Thyroid gland (tissue), 4 donors: ENCODE measurements around the gene FOXP1. TPM values are rescaled to one million over a fixed set of nuclear protein-coding genes. Genes with fewer than 3 reads are reported as not detected.

Experiments
- DNase-seq, 2 donors: peaks; one replicate each; pipeline ENCODE4 v3.0.0-alpha.2; 2019
- H3K27ac ChIP-seq, 3 donors: fragments of 200-600 bp; sonication (generic); 1 replicate in 2 of 3; 2 replicates in 1 of 3; pipeline ENCODE4 v1.5.1; 2016 to 2019; ENCODE audit warnings: mild to moderate bottlenecking in 1 of 3, moderate library complexity in 1 of 3
- H3K27me3 ChIP-seq: fragments of 200-600 bp; sonication (generic); one replicate; pipeline ENCODE4 v1.5.1; 2019
- H3K36me3 ChIP-seq, 2 donors: fragments of 200-600 bp; sonication (generic); one replicate each; pipeline ENCODE4 v1.5.1; 2016 to 2019
- H3K4me1 ChIP-seq, 2 donors: fragments of 200-600 bp; sonication (generic); one replicate each; pipeline ENCODE4 v1.5.1; 2017 to 2019
- H3K4me3 ChIP-seq, 3 donors: fragments of 200-600 bp; sonication (generic); replicated peaks in 1 of 3; 1 replicate in 2 of 3; 2 replicates in 1 of 3; pipeline ENCODE4 v1.5.1; 2016; ENCODE audit warnings: mild to moderate bottlenecking in 1 of 3
- H3K9me3 ChIP-seq: fragments of 200-600 bp; sonication (generic); one replicate; pipeline ENCODE4 v1.5.1; 2017
- POLR2A ChIP-seq, 2 donors: fragments of 450-650 bp; IDR thresholded peaks; one replicate each; pipeline ENCODE4 v1.6.1; 2017; ENCODE audit warnings: antibody characterized with exemption in 2 of 2, mild to moderate bottlenecking in 2 of 2, moderate library complexity in 1 of 2
- WGBS, 2 donors: methylation state at CpG; one replicate each; pipeline ENCODE4 v1.1.5; 2017; 5-methylcytosine and 5-hydroxymethylcytosine counted together
- intact Hi-C: fragments of 100-400 bp; cut with DNase I; formaldehyde crosslinking; loops from one replicate; pipeline ENCODE4 v1.15.1; 2023
- total RNA-seq, 4 donors: library from RNA; depleted of rRNA; stranded (reverse); fragments of >200 nt; gene quantifications; one replicate each; pipeline ENCODE4 v1.2.3, GENCODE V29; 2016
- TF ChIP-seq, protein P1 (sequence below), 6 experiments: fragments of 200-600 bp in 3 of 6; fragments of 450-650 bp in 3 of 6; sonication (generic) in 3 of 6; IDR thresholded peaks; one replicate each; pipeline ENCODE4 v1.5.1; 2016 to 2019; ENCODE audit warnings: antibody characterized with exemption in 6 of 6, mild to moderate bottlenecking in 2 of 6, inconsistent platforms in 1 of 6, moderate library complexity in 1 of 6

The FOXP1 gene
- total RNA-seq, 4 donors from 2014 or later: 111 to 187 (median 141) TPM

DNA sequence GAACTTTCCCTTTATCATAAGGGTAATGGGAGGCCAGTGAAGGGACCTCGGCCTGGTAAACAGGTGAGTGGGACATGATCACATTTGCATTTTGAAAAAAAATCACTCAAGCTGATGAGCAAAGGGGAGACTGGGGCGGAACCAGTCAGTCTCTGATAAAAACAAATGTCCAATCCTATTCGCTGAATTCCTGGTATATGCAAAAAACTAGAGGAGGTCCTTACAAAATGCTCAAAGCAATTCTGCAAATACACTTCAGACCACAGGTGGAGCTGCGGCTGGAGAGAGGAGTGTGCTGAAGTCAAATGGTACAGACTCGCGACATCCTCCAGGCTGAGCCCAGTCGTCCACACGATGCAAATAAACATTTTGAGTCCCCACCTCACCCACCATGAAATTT lies 166.7 kb downstream of the FOXP1 start:
- H3K4me3 ChIP-seq: no peak overlapping the region
- intact Hi-C loops: no loop called here
- WGBS, 2 donors: 90% methylated on average over 8 of the region's 8 CpGs

DNA sequence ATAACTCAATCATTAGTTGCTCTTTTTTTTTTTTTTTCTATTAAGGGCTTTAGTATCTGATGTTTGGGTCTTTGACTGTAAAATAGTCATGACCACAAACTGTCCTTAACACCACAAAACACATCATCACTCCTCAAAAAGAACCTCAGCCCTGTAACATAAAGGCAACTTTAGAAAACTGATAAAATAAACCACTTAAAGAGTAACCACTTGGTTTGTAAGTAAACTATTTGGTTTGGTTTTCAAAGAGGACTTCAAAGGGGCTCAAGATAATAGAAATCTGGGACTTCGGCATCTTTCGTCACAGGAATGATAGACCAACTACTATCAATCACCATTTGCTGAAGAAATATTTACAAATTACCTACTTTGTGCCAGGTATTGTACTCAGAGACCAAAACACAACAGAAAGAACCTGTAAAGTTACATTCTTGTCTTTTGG lies 167.8 kb downstream of the FOXP1 start:
- H3K4me3 ChIP-seq: no peak overlapping the region
- H3K36me3 ChIP-seq: no peaks in the 10 kb centered on the region
- H3K27ac ChIP-seq: peak overlapping the region in 1 of 3 donors; percentile 34
- H3K9me3 ChIP-seq: no peaks in the 10 kb centered on the region
- WGBS, 2 donors: 51 to 60% methylated on average over 2 of the region's 2 CpGs
- no peaks in the 10 kb centered on the region for H3K27me3 ChIP-seq
- DNase-seq: no peak
- TF ChIP-seq POLR2A (IDR thresholded peaks at IDR 0.05): no peak
- TF ChIP-seq, protein P1, sequence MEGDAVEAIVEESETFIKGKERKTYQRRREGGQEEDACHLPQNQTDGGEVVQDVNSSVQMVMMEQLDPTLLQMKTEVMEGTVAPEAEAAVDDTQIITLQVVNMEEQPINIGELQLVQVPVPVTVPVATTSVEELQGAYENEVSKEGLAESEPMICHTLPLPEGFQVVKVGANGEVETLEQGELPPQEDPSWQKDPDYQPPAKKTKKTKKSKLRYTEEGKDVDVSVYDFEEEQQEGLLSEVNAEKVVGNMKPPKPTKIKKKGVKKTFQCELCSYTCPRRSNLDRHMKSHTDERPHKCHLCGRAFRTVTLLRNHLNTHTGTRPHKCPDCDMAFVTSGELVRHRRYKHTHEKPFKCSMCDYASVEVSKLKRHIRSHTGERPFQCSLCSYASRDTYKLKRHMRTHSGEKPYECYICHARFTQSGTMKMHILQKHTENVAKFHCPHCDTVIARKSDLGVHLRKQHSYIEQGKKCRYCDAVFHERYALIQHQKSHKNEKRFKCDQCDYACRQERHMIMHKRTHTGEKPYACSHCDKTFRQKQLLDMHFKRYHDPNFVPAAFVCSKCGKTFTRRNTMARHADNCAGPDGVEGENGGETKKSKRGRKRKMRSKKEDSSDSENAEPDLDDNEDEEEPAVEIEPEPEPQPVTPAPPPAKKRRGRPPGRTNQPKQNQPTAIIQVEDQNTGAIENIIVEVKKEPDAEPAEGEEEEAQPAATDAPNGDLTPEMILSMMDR (IDR thresholded peaks at IDR 0.05): no peak
- H3K4me1 ChIP-seq: peaks cover 15 to 30% of the 10 kb centered on the region in 2 donors
- intact Hi-C loops: no loop called here

More for the DNA sequence above, 166.7 kb downstream of the FOXP1 start:
- Histone ChIP-seq H3K4me1 (peaks cover 17 to 30% of the 10 kb centered on the region in 2 donors), H3K27me3 (no peaks in the 10 kb centered on the region), H3K27ac (no peak overlapping the region), H3K36me3 (no peaks in the 10 kb centered on the region), H3K9me3 (no peaks in the 10 kb centered on the region)
- no peak for TF ChIP-seq POLR2A (IDR thresholded peaks at IDR 0.05)
- TF ChIP-seq, protein P1 (IDR thresholded peaks at IDR 0.05): peak in 2 of 6 experiments; percentile 4 to 19
- no peak for DNase-seq

DNA sequence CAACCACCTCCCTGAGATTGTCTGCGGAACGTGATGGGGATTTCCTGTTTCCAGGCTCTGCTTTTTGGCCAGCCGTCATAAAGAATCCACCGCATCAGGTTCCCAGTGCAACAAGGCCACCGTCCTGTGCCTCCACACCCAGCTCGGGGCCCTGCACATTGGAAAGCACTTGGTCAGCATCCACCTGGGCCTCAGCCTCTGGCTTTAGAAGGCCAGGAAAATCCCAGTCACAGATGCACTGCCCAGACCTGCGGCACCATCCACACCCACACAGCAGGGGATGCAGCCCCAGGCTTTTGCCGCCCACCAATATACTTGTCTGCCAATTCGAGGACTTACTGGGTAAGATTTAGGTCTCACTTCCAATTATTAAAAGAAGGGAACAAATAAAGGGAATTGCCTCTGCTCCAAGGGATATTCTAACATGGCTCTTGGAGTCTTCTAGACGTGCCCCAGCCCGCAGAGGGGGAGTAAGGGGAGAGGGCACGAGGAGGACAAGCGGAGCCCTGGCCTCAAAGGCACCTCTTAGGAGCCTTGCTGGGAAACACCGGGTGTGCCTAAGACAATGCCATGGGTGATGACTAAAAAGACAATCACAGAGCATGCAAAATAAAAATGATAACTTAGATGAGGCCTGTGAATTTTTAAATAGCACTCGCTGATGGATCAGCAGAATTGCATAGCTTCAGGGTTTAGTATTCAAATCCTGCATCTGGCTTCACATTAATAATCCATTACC lies 169.2 kb downstream of the FOXP1 start:
- no peak overlapping the region for H3K27ac ChIP-seq
- no peak for DNase-seq
- no peaks in the 10 kb centered on the region for H3K27me3 ChIP-seq
- no peak overlapping the region for H3K4me3 ChIP-seq
- WGBS, 2 donors: 78 to 86% methylated on average over 15 of the region's 15 CpGs
- TF ChIP-seq, protein P1 (IDR thresholded peaks at IDR 0.05): no peak
- no peak for TF ChIP-seq POLR2A (IDR thresholded peaks at IDR 0.05)
- intact Hi-C loops: no loop called here
- no peaks in the 10 kb centered on the region for H3K36me3 ChIP-seq
- H3K4me1 ChIP-seq: peaks cover 15 to 36% of the 10 kb centered on the region in 2 donors
- H3K9me3 ChIP-seq: no peaks in the 10 kb centered on the region

DNA sequence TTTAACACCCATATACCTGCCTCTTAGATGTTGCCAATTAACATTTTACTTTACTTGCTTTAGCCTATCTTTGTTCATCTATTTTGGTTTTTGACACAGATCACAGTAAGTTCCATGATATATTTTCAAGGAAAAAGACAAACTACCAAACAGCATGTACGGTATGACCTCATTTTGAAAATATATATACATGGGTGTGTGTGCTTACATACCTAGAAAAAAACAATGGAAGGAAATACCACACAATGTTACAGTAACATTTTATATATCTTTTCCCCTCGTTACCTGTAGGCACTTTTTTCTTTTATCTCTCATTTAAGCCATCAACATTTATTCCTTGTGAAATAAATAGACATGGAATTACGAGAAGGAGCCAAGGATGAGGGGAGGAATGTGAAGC lies 170.0 kb downstream of the FOXP1 start:
- TF ChIP-seq POLR2A (IDR thresholded peaks at IDR 0.05): no peak
- intact Hi-C loops: no loop called here
- Histone ChIP-seq H3K4me1 (peaks cover 15 to 36% of the 10 kb centered on the region in 2 donors), H3K27ac (no peak overlapping the region), H3K27me3 (no peaks in the 10 kb centered on the region), H3K4me3 (no peak overlapping the region), H3K9me3 (no peaks in the 10 kb centered on the region), H3K36me3 (no peaks in the 10 kb centered on the region)
- WGBS, 2 donors: 67 to 68% methylated on average over 3 of the region's 3 CpGs
- DNase-seq: no peak

DNA sequence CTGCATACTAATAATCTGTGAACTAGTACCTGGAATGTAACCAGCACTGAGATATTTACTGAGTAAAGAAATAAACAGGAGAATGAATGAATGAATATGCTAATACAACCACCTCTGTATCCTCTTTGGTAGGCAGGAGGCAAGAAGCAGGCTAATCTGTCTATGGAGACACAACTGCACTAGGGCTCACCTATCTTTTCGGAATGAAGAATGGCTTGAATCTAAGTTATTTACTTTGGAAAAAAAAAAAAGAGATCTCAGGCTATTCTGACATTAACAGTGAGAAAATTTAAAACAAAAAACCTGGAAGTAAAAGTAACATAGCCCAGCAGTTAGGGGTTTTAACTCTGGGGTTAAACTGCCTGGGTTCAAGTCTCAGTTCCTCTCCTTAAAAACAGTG lies 174.2 kb downstream of the FOXP1 start:
- Histone ChIP-seq H3K27ac (no peak overlapping the region), H3K4me1 (peaks cover 0 to 6% of the 10 kb centered on the region in 2 donors), H3K36me3 (no peaks in the 10 kb centered on the region), H3K9me3 (no peaks in the 10 kb centered on the region), H3K4me3 (no peak overlapping the region), H3K27me3 (no peaks in the 10 kb centered on the region)
- WGBS, 2 donors: 97 to 98% methylated on average over 1 of the region's 1 CpG
- intact Hi-C loops: loop anchor here (10.0 kb wide), 1 partner anchor 95 kb away; no protein-coding TSS in a partner anchor
- DNase-seq: no peak
- TF ChIP-seq, protein P1 (IDR thresholded peaks at IDR 0.05): no peak
- TF ChIP-seq POLR2A (IDR thresholded peaks at IDR 0.05): no peak
